Activated CD4-positive, alpha-beta T cell treated with anti-CD3 and anti-CD28 coated beads, Interleukin-2, amount 10 ng/mL, durations not matched to agents 7 days and 5 days (primary cell): ENCODE data around the gene PTPRD. TPM values are rescaled to one million over a fixed set of nuclear protein-coding genes. Genes with fewer than 3 reads are reported as not detected.

Experiments
- CTCF ChIA-PET: fragments of 350-600 bp; sonication (Branson Sonifier 250); formaldehyde crosslinking; loops from one replicate; lab custom pipeline; 2021; ENCODE audit warnings: antibody characterized with exemption; lab: Charles Lee
- POLR2A ChIA-PET: fragments of 350-600 bp; sonication (Branson Sonifier 250); formaldehyde crosslinking; loops from one replicate; lab custom pipeline; 2021; ENCODE audit warnings: antibody characterized with exemption; lab: Charles Lee
- DNase-seq: peaks from one replicate; pipeline ENCODE4 v3.0.0-alpha.2; 2020
- H3K27ac Mint-ChIP-seq: one replicate; pipeline ENCODE4 v1.8.0; 2021; ENCODE audit warnings: mild to moderate bottlenecking, moderate library complexity, mixed read lengths
- H3K27me3 Mint-ChIP-seq: one replicate; pipeline ENCODE4 v1.8.0; 2021; ENCODE audit warnings: mixed read lengths
- H3K36me3 Mint-ChIP-seq: one replicate; pipeline ENCODE4 v1.8.0; 2021; ENCODE audit warnings: low read depth, mixed read lengths
- H3K4me1 Mint-ChIP-seq: one replicate; pipeline ENCODE4 v1.8.0; 2021; ENCODE audit warnings: mixed read lengths
- H3K4me3 Mint-ChIP-seq: one replicate; pipeline ENCODE4 v1.8.0; 2021; ENCODE audit warnings: mild to moderate bottlenecking, moderate library complexity, mixed read lengths
- H3K9me3 Mint-ChIP-seq: one replicate; pipeline ENCODE4 v1.8.0; 2021; ENCODE audit warnings: mixed read lengths
- total RNA-seq, 2 experiments: library from RNA; stranded (reverse); gene quantifications; one replicate each; pipeline ENCODE4 v1.2.3, GENCODE V29; 2021

Gene PTPRD
- not detected for total RNA-seq

- H3K4me3 Mint-ChIP-seq: peak within 1 kb of the TSS; percentile 48
- ChIA-PET CTCF (interaction anchor here (0.7 kb wide), 1 partner anchor 134 kb away, joined by 3 read pairs; no protein-coding TSS in a partner anchor), POLR2A (no interaction called here)
- no peaks in the 10 kb centered on the region for H3K36me3 Mint-ChIP-seq
- no peaks in the 10 kb centered on the region for H3K9me3 Mint-ChIP-seq
- H3K27me3 Mint-ChIP-seq: peaks cover 33% of the 10 kb centered on the region
- peak; percentile 25 for DNase-seq
- peaks cover 7% of the 10 kb centered on the region for H3K4me1 Mint-ChIP-seq
- H3K27ac Mint-ChIP-seq: no peak within 1 kb of the TSS
These were observed at the start of gene PTPRD for GRCh38 chr9:10612641-10613398. Gene PTPRD, minus strand, starts transcription at chr9:10613002.

- DNase-seq: no peak
- Mint-ChIP-seq H3K27me3 (no peaks in the 10 kb centered on the region), H3K36me3 (no peaks in the 10 kb centered on the region), H3K27ac (no peak overlapping the region), H3K4me3 (no peak overlapping the region), H3K4me1 (no peaks in the 10 kb centered on the region), H3K9me3 (peaks cover 13% of the 10 kb centered on the region)
- ChIA-PET POLR2A (no interaction called here), CTCF (no interaction called here)
These were observed 49.2 kb upstream of the PTPRD start for GRCh38 chr9:10661994-10662393.

GRCh38 chr9:10661376-10661775, 48.6 kb upstream of the PTPRD start:
- H3K4me1 Mint-ChIP-seq: no peaks in the 10 kb centered on the region
- no peak for DNase-seq
- no peak overlapping the region for H3K4me3 Mint-ChIP-seq
- H3K36me3 Mint-ChIP-seq: no peaks in the 10 kb centered on the region
- H3K27me3 Mint-ChIP-seq: no peaks in the 10 kb centered on the region
- ChIA-PET POLR2A (no interaction called here), CTCF (interaction anchor here (0.7 kb wide), 1 partner anchor 14 kb away, joined by 3 read pairs; no protein-coding TSS in a partner anchor)
- peaks cover 13% of the 10 kb centered on the region for H3K9me3 Mint-ChIP-seq
- H3K27ac Mint-ChIP-seq: no peak overlapping the region

- Mint-ChIP-seq H3K9me3 (peaks cover 12% of the 10 kb centered on the region), H3K27ac (no peak overlapping the region), H3K4me3 (no peak overlapping the region), H3K27me3 (no peaks in the 10 kb centered on the region), H3K4me1 (no peaks in the 10 kb centered on the region), H3K36me3 (no peaks in the 10 kb centered on the region)
- DNase-seq: no peak
- ChIA-PET CTCF (no interaction called here), POLR2A (no interaction called here)
These were observed 38.2 kb upstream of the PTPRD start for GRCh38 chr9:10651012-10651411.

GRCh38 chr9:10649076-10649475, 36.3 kb upstream of the PTPRD start:
- ChIA-PET CTCF (no interaction called here), POLR2A (no interaction called here)
- Mint-ChIP-seq H3K4me3 (no peak overlapping the region), H3K4me1 (no peaks in the 10 kb centered on the region), H3K9me3 (peaks cover 9% of the 10 kb centered on the region), H3K27ac (no peak overlapping the region), H3K27me3 (no peaks in the 10 kb centered on the region), H3K36me3 (no peaks in the 10 kb centered on the region)
- DNase-seq: no peak

GRCh38 chr9:10633785-10634184, 21.0 kb upstream of the PTPRD start:
- Mint-ChIP-seq H3K27me3 (no peaks in the 10 kb centered on the region), H3K4me1 (no peaks in the 10 kb centered on the region), H3K36me3 (no peaks in the 10 kb centered on the region), H3K9me3 (peaks cover 2% of the 10 kb centered on the region), H3K27ac (no peak overlapping the region), H3K4me3 (no peak overlapping the region)
- DNase-seq: no peak
- CTCF ChIA-PET: no interaction called here
- POLR2A ChIA-PET: no interaction called here

GRCh38 chr9:10614196-10614800, 1.5 kb upstream of the PTPRD start:
- POLR2A ChIA-PET: no interaction called here

GRCh38 chr9:10613419-10613818, 617 bp upstream of the PTPRD start:
- DNase-seq: no peak
- no peaks in the 10 kb centered on the region for H3K36me3 Mint-ChIP-seq
- H3K27ac Mint-ChIP-seq: no peak overlapping the region
- POLR2A ChIA-PET: no interaction called here
- H3K4me1 Mint-ChIP-seq: peaks cover 7% of the 10 kb centered on the region
- CTCF ChIA-PET: no interaction called here
- no peaks in the 10 kb centered on the region for H3K9me3 Mint-ChIP-seq
- peaks cover 33% of the 10 kb centered on the region for H3K27me3 Mint-ChIP-seq
- no peak overlapping the region for H3K4me3 Mint-ChIP-seq

More at GRCh38 chr9:10614196-10614800, 1.5 kb upstream of the PTPRD start:
- CTCF ChIA-PET: no interaction called here
- Mint-ChIP-seq H3K4me3 (no peak overlapping the region), H3K36me3 (no peaks in the 10 kb centered on the region), H3K9me3 (no peaks in the 10 kb centered on the region), H3K4me1 (peaks cover 7% of the 10 kb centered on the region), H3K27me3 (peaks cover 33% of the 10 kb centered on the region), H3K27ac (no peak overlapping the region)
- no peak for DNase-seq

- Mint-ChIP-seq H3K27ac (no peak overlapping the region), H3K36me3 (no peaks in the 10 kb centered on the region), H3K4me3 (no peak overlapping the region), H3K4me1 (no peaks in the 10 kb centered on the region), H3K9me3 (no peaks in the 10 kb centered on the region), H3K27me3 (no peaks in the 10 kb centered on the region)
- CTCF ChIA-PET: no interaction called here
- POLR2A ChIA-PET: no interaction called here
- no peak for DNase-seq
These were observed 7.4 kb downstream of the PTPRD start for GRCh38 chr9:10605388-10605787.

- Mint-ChIP-seq H3K27me3 (no peaks in the 10 kb centered on the region), H3K36me3 (no peaks in the 10 kb centered on the region), H3K4me1 (no peaks in the 10 kb centered on the region), H3K9me3 (no peaks in the 10 kb centered on the region), H3K4me3 (no peak overlapping the region), H3K27ac (no peak overlapping the region)
- POLR2A ChIA-PET: no interaction called here
- CTCF ChIA-PET: no interaction called here
- no peak for DNase-seq
These were observed 7.9 kb downstream of the PTPRD start for GRCh38 chr9:10604927-10605326.

GRCh38 chr9:10597801-10598200, 15.0 kb downstream of the PTPRD start:
- Mint-ChIP-seq H3K36me3 (no peaks in the 10 kb centered on the region), H3K4me1 (no peaks in the 10 kb centered on the region), H3K27me3 (no peaks in the 10 kb centered on the region), H3K9me3 (no peaks in the 10 kb centered on the region), H3K4me3 (no peak overlapping the region), H3K27ac (no peak overlapping the region)
- DNase-seq: no peak
- CTCF ChIA-PET: no interaction called here
- POLR2A ChIA-PET: no interaction called here

GRCh38 chr9:10594482-10594881, 18.3 kb downstream of the PTPRD start:
- Mint-ChIP-seq H3K36me3 (no peaks in the 10 kb centered on the region), H3K27ac (no peak overlapping the region), H3K4me1 (no peaks in the 10 kb centered on the region), H3K27me3 (no peaks in the 10 kb centered on the region), H3K4me3 (no peak overlapping the region), H3K9me3 (peaks cover 5% of the 10 kb centered on the region)
- POLR2A ChIA-PET: no interaction called here
- DNase-seq: no peak
- CTCF ChIA-PET: no interaction called here

GRCh38 chr9:10586407-10586806, 26.4 kb downstream of the PTPRD start:
- CTCF ChIA-PET: no interaction called here
- no peaks in the 10 kb centered on the region for H3K4me1 Mint-ChIP-seq
- H3K27me3 Mint-ChIP-seq: no peaks in the 10 kb centered on the region
- H3K27ac Mint-ChIP-seq: no peak overlapping the region
- DNase-seq: no peak
- no peaks in the 10 kb centered on the region for H3K36me3 Mint-ChIP-seq
- POLR2A ChIA-PET: no interaction called here
- H3K4me3 Mint-ChIP-seq: no peak overlapping the region
- H3K9me3 Mint-ChIP-seq: peaks cover 2% of the 10 kb centered on the region
